HG03457 (cell line): ENCODE data around the gene C14orf39.

Source experiments
- ATAC-seq: cut with Tn5 transposase; IDR thresholded peaks from one replicate; pipeline ENCODE4 v1.9.1; 2021; ENCODE audit warnings: moderate number of reproducible peaks; ENCODE audit not compliant: unreplicated experiment

Gene C14orf39, protein sequence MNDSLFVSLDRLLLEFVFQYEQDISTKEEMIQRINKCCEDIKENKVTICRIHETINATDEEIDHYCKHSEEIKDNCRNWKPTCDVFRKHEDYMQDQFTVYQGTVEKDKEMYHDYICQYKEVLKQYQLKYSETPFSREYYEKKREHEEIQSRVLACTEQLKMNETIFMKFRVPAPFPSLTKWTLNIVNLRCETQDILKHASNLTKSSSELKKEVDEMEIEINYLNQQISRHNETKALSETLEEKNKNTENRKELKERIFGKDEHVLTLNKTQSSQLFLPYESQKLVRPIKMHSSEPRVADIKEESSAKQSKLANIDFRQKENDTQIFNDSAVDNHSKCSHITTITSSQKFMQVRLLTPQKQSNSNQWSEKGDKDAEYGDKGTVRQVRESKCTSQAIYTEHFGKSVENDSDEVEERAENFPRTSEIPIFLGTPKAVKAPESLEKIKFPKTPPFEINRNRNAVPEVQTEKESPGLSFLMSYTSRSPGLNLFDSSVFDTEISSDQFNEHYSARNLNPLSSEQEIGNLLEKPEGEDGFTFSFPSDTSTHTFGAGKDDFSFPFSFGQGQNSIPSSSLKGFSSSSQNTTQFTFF

DNA sequence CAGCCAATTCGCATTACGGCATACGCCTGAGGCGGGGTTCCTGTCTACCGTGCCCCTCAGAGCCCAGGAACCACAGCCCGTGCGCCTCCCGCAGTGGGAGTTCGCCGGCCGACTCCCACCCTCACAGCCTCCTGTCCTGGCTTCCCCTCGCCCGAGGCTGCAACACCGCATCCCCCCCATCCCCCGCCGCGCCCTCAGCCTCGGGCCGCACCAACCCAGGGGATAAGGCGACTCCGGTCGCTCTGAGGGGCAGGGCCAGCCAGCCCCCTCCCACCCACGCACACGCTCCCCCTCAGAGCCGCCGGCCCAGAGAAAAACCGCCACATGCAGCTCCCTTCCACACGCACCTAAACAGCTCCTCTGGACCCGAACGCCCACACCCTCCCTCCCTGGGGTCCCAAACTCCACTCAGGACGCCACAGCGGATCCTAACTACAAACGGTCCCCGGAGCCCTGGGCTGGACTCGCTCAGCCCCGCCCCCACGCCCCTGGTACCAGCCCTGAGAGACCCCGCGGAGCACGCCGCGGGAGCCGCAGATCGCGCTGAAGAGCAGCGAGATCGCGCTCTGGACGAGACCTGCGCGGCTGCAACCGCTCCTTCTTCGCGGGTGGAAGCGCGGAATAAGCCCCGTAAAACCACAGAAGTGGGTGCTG lies at the start of gene C14orf39:
C14orf39 (minus strand) TSS at position 466 of the 654 bp plus-strand sequence. CDS start 985 bp downstream, outside the sequence.
- ATAC-seq, result no peak

DNA sequence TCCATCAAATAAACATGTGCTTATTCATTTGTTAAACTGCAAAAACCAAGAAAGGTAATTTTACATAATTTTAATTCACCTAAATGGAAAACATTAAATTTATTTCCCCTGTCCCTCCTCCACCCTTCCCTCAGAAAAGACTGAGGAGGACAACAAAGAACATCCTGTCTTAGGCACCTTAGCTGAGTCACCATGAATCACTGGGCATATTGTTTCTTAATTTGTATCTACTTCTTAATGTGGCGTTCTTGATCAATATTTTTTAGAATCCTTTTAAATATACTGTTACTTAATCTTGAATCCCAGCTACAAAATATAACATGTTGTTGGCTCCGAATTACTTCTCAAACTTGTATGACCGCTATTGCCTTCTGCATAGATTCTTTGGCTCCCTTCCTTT lies 46.6 kb upstream of the C14orf39 start:
- no peak for ATAC-seq

DNA sequence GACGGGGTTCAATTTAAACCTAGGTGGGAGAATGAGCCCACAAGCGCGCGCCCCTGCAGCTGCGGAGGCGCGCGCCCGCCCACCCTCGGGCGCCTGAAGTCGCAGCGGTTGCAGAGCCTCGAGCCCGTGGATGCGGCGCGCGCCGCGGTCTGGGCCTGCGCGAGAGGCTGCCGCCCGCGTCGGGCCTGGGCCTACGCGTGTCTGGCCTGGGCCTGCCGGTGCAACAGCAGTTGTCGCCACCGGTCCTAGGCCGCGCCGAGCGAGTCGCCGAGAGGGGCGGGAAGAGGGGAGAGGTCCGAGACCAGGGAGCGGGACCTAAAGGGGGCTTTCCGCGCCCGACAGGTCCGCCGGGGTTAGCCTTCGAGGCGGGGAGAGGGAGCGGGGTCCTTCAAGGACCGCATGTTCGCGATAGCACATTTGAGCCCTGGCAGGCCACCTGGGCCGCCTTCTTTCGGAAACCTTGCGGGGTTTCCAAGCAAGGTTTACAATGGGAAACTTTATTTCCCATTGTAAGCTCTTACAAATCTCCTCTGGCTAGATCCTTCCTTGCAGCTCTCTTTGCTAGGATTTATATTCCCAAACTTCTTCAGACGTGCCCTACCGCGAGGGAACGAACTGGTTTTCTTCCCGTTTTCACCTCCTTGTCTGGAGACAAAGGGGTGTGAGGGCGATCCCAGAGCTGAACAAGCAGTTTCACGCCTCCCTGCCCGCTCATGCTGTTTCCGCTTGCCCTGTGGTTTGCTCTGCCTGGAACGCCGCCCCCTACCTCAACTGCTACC lies 29.8 kb upstream of the C14orf39 start:
- no peak for ATAC-seq

DNA sequence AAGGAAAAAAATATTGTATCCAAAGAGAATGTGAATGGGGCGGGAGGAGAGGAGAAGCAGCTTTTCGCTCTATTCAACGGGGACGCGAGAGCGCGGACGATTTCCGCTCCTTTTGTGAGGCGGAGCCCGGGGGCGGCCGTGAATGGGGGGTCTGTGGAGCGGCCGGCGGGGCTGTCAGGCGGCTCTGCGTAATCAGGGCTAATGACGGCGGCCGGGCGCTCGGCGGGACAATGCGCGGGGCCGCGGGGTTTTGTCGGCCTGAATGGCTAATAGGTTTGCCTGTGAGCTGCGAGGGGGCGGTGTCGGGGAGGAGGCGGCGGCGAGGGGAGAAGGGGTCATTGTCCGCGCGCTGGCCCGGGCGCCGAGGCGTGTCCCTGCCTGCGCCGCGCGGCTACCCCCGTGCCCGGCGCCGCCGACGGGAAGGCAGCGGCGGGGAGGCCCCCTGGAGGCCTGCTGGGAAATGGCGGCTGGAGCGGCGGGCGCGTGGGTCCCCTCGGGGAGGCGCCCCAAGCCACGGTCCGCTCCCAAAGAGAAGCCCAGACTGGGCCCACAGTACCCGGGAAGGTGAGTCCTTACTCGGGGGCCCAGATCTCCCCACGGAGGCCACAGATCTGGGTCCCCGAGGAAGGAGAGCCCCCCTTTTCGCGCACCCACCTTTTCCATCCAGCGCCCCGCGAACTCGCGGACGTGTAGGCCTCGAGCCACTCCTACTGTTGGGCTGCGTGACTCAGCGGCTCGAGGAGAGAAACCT lies 29.1 kb upstream of the C14orf39 start:
- ATAC-seq, result no peak

DNA sequence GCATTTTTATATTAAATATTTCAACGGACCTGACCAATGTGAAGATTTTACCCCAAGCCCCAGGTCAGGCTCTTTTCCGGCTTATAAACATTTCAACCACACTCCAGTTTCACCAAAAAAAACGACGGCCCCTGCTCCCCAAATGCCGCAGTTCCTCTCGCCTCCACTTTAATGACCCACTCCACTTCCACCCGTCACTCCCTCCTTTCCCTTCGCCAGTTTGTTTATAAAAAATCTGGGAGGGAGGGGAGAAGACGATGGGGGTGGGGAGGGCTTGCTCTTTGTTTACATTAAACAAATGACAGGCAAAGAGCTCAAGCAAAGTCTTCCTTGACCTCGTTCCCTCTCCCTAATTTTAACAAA lies 28.5 kb upstream of the C14orf39 start:
- ATAC-seq, result no peak

DNA sequence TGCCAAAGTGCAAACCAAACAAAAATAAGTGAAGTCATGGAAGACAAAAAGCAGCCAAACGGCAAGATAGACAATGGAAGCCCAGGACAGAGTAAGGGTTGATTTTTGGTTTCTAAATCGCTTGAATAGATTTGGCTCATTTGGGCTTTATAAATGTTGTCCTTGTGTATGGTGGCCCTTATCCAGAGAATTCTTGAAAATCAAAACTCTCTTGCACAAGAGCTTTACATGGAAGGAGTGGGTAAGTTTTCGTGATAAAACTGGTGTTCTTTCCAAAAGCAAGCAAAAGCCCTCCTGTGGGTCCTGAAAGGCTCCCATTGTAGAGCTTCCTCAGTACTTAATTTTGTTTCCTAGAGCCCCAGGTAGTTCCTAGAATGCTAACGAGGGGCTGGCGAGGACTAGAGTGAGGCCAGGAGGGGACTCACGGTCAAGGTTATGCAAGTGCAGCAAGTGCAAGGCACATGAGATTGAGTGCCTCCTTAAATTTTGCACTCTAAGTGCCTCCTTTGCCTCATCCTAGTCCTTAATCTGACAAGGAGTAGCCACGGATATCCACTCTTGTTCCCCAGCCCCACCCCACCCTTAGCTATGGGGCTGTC lies 27.2 kb upstream of the C14orf39 start:
- ATAC-seq, result no peak

DNA sequence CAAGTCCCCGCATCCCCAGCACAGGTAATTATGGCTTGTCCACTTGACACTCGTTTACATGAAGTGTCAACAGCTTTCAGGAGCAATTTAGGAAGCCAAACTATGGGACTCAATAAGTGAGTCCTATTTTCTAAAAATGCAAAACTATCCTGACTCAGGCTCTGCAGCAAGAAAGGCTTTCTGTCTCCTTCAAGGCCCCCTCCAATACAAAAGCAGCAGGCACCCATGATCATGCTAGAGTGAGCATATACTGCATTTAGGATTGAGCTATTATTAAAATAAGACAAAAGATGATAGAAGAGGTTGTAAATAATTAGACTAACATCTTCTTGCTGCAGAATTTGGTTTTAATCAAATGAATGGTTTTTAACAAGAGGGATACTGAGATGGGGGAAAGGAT lies 26.3 kb upstream of the C14orf39 start:
- no peak for ATAC-seq

DNA sequence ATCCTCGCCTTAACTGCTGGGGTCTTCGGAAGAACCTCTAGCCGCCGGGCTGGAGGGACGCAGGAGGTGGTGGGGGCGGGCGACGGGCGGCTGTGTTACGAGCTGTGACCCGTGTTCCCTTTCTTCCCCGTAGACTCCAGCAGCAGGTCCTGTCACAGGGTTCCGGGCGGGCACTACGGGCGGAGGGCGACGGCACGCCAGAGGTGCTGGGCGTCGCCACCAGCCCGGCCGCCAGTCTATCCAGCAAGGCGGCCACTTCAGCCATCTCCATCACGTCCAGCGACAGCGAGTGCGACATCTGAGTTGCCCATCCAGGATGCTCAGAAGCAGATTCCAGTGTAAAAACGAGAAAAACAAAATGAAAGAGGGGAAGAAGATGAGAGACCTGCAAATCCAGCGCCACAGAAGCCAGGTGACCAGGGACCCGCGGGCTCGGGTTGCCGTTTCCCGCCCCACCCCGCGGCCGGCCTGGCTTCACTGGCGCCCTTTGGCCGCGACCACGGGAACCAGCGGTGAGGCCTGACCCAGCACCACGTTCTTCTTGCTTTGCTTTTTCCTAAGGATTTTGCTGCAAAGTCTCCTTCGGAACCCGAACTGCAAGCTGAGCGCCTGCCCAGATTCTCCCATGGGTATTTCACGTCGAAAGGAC lies 25.2 kb upstream of the C14orf39 start:
- ATAC-seq, result no peak

DNA sequence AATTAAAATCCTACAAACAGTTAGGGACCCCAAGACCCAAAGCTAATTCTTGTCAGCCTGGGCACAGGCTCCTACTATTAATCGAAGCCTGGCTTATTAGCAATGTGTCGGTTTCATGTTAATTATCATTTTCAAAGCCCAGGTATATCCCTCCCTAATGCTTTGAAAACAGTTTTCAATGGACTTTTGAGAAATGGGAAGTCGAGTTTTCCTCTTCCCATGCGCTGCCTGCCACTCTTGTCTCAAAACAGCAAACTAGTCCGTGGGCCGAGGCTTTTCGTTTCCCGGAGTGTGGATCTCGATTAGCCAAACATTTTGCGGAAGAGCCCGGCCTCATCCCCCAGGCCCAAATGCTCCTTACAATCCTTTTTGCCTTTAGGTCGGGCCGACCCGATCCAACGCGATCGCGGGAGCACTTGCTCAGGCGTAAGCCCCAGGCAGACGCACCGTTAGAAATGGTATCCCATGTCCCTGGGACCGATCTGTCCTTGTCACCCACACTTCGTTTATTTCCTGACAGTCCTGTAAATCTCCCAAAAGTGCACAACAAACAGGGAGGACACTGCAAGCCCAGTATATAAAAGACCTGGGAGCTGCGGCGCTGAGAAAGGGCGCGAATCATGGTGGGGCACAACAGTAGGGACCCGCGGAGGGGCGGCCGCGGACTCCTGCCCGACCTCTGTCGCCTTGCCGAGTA lies 24.5 kb upstream of the C14orf39 start:
- ATAC-seq, result no peak

DNA sequence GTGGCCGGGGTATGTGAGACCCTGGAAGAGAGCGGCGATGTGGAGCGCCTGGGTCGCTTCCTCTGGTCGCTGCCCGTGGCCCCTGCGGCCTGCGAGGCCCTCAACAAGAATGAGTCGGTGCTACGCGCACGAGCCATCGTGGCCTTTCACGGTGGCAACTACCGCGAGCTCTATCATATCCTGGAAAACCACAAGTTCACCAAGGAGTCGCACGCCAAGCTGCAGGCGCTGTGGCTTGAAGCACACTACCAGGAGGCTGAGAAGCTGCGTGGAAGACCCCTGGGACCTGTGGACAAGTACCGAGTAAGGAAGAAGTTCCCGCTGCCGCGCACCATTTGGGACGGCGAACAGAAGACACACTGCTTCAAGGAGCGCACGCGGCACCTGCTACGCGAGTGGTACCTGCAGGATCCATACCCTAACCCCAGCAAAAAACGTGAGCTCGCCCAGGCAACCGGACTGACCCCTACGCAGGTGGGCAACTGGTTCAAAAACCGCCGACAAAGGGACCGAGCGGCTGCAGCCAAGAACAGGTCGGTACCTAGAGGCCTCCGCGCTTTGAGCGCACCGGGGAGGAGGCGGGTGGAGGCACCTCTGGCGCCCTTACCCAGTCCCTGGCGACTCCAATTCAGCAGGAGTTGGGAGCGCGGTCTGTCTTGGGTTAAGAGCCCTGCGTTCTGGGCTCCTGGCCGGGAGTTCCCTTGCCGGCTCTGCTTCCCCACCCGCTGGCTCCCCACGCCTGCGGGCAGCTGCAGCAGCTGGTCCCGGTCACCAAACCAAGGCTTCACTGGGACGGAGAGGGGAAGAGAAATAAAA lies 23.8 kb upstream of the C14orf39 start:
- no peak for ATAC-seq

DNA sequence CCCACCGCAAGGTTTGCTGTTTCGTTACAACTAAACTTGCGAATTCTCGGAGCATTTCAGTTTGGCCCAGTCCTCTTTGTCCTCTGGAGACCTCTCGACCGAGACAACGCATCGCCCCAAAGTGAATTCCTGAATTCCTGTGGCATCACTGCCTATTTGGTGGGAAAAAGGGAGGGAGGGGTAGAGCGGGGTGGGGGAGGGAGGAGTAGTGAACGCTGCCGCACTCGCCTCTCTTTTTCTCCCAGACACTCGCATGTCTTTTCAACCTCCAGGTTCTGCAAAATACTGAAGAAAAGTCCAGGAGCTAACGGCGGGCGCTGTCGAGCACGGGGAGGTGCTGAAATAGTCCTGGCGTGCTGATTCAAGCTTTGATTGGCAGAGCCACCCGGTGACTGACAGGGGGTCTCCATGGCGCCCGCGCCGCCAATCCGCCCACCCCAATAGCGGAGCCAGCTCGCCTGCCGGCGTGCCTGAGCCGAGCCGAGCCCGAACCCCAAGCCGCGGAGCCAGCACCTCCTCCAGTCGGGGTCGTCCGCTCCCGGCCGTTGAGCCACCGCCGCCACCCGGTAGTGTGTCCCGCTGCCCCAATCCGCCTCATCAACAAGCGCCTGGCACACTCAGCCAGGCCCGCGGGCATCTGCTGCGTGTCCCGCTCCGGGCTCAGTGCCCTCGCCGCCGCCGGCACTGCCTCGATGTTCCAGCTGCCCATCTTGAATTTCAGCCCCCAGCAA lies 23.0 kb upstream of the C14orf39 start, which contains the start of gene SIX6:
SIX6 (plus strand) TSS at position 440 of the 731 bp plus-strand sequence; CDS start at position 693, 253 bp downstream.
- ATAC-seq, result no peak

DNA sequence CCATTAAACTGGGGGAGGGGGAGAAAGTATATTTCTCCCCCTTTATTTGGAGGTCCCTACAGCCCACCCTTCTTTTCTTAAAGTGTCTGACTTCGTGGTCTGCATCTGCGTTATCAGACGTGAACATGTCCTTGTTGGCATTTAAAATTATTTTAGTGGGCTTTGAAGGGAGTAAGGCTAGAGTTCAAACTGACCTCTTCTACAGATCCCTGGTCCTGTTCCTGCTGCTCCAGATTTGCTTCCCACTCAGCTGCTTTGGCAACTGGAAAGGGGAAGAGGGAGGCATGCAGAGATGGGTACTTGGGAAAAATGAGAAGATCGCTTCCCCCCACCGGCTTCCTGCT lies 22.5 kb upstream of the C14orf39 start:
- ATAC-seq, result no peak

DNA sequence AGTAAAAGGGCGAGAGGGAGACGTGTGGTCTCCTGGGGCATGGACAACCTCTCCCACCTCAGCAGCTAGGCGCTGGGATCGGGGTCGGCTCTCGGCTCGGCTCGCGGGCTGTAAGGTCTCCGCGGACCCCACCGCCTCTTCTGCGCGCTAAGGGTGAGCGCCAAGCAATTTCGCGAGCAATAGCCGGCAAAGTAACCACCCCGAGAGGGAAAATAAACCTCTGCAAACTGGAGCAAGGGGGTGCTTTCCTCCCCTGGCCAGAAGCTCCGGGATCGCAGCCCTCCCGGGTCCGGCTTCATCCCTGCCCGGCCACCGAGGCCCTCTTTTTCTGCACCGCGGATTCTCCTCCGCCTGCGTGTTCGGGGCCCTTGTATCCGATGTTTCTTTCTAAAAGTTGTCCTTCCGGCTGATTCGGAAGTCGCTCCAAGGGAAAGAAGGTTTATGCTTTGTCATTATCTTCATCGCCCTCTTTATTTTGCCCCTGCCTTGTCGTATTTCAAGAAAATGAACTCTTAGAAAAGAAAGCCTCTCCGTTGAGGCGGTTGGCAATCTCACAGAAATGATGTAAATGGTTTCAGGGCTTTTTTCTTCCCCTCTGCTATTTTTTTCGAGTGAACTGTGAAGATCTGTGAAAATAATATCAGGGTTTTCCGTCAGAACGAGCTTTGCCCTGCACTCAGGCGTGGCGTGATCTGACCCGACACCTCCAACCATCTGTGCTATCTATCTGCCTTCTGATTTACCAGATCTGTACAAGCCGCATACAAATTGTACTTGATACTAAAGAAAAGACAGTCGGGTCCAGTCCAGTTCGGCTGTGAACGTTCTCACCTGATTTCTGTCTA lies 21.3 kb upstream of the C14orf39 start:
- ATAC-seq, result no peak

DNA sequence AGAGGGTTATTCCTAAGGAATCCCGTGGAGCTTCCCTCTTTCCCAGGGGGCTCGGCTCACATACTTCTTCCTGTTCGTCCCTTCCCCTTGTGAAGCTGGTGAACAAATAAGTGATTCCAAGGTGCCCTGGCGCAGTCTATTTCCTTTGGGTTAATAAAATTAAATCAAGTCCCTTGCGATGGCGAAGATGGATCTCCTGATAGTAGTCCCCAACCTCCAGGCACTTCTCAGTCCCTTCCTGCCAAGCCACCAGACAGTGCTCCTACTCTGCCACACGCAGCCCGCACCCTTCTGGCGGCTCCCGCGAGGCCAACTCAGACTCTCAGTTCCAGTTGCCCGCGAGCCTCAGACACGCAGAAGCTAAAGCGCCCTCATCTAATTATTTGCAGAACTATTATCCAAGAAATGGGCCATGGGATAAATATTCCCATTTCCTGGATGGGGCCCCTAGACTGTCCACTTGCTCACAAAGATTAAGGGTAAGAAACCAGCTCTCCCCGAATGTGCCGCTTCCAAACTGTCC lies 20.7 kb upstream of the C14orf39 start:
- no peak for ATAC-seq

DNA sequence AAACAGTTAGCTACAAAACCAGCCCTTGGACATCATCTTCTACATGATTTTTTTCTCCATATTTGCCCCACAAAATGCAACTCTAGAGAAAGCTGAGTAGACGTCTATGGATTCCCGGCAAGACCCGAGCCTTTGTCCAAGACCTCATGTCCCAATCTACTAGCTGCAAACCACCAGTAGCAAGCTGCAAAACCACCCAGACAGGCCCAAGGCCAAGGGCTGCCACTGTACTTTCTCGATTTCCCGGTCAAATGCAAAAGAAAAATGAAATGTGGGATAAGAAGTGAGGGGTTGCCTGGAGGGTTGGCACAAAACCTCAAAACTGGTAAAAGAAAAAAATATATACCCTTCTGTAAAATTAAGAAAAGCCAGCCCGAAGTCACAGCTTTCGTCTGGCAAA lies 20.1 kb upstream of the C14orf39 start:
- ATAC-seq, result no peak

DNA sequence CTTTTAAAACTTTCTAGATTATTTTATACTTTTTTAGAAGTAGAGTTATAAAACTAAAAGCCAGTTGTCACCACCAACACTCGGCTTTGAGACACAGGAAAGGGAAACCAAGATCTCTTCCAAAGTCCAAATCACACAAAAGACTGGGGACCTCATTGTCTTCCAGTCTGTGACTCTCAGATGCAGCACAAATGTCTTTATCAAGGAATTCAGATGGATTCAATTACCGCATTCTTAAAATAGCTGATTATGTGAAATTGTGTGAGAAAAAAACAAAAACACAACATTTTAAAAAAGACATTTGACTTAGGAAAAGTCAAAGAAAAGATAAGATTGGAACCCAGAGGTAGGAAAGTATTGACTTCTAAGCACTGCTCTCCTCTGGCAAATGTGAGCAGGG lies 19.6 kb upstream of the C14orf39 start:
- ATAC-seq, result no peak

DNA sequence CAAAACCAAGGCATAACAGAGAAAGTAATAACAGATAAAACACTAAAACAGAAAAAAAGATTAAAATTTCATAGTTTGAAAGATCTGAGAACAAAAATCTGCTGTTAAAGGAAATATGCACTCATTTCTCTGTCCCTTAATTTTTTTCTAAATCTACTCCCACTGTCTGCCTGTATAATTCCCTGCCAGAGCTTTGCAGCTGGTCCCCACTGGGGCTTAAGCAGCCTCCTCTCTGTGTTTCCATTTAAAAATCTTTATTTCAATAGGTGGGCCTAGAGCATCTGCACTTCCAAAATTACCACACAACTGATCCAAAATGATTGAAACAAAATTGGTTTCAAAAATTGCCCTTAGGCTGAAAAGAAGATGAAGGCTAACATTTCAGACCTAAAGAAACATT lies 16.7 kb upstream of the C14orf39 start:
- no peak for ATAC-seq
